CD4-positive, alpha-beta T cell treated with Interferon alpha-2 for 1 hour (primary cell): ENCODE results near the gene ATAD2B.
"Not testable (repeated sequence)": the region's sequence is repeated elsewhere in the genome, so short reads cannot be mapped to it uniquely, and the experiment has no call there.

ENCODE experiments used
- DNase-seq, 2 donors: peaks; one replicate each; pipeline ENCODE4 v3.0.0-alpha.2; 2020 to 2022

ATAD2B gene

GRCh38 chr2:23926750-23927571 is at the start of gene ATAD2B:
TSS of gene ATAD2B (minus strand) at chr2:23927123. CDS start at chr2:23926770, 353 bp downstream.
- DNase-seq = peak; percentile 95 to 97

DNA sequence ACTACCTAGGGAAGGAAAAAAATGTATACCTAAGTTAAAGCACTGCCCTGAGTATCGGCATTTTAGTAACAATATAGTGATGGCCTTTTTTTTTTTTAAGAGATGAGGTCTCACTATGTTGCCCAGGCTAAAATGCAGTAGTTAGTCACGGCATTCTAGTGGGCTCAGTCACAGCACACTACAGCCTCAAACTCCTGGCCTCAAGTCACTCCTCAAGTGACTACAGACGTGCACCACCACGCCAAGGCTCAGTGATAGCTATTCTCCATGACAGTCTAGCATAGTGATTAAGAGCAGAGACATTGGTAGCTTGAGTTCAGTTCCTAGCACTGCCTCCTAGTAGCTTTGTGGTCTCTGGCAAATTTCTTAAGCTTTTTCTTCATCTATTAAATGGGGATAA is 40.9 kb upstream of the ATAD2B start:
- DNase-seq = no peak

- no peak for DNase-seq
These were observed 27.5 kb upstream of the ATAD2B start for GRCh38 chr2:23954325-23955014.

DNA sequence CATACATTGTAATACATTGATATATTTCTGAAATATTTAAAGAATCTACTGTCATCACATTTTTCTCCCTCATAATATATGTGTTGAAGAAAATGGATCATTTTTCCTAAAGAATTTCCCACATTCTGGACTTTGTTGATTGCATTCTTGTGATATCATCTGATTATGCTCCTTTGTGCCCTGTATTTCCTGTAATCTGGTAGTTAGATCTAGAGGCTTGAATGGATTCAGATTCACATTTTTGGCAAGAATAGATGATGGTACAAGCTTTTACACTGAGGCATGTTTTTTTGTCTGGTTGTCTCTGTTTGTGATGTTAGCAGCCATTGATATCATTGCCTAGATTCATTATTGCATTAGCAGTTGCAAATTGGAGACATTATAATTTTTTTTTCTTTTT is 26.7 kb upstream of the ATAD2B start:
- no peak for DNase-seq

GRCh38 chr2:23952558-23952957 is 25.6 kb upstream of the ATAD2B start:
- DNase-seq = not testable (repeated sequence)

GRCh38 chr2:23947350-23947749 is 20.4 kb upstream of the ATAD2B start:
- DNase-seq = no peak

GRCh38 chr2:23944976-23945375 is 18.1 kb upstream of the ATAD2B start:
- no peak for DNase-seq

DNA sequence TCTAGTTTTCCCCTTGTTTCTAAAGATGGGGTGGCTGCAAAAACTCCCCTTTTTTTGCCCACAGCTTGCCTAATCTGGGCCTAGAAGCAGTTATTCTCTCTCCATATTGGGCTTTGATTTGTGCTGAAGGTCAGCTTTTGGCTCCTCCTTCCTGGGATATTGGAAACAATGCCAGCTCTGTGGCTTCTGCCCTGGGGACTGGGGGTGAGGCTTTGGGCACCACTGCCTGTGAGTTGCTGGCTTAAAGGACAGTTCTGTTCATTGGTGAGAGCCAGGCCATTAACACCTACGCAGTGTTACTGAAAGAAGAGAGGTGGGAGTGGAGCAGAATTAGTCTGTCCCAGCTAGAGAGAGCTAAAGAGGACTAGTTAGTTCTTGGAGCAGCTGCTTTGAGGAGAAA is 17.6 kb upstream of the ATAD2B start:
- no peak for DNase-seq

DNA sequence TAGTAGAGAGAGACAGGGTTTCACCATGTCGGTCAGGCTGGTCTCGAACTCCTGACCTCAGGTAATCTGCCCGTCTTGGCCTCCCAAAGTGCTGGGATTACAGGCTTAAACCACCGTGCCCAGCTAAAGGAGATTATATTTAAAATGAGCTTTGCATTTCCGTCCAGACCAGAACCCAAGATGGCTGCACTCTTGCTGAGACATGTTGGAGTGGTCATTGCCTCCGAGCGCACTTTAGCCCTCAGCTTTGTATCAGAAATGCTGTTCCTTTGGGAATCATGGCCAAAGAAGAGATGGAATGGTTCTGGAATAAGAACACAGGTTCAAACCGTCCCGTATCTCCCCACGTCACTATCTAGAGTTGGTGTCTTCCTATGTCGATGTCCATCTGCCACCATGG is 16.7 kb upstream of the ATAD2B start:
- no peak for DNase-seq

- DNase-seq = no peak
These were observed 14.7 kb upstream of the ATAD2B start for GRCh38 chr2:23941644-23942043.

- peak; percentile 32 to 48 for DNase-seq
These were observed 14.0 kb upstream of the ATAD2B start for GRCh38 chr2:23940718-23941620.

GRCh38 chr2:23939987-23940717 is 13.2 kb upstream of the ATAD2B start, which contains the start of gene UBXN2A:
TSS of gene UBXN2A (plus strand) at chr2:23940463. CDS start at chr2:23958315, 17,852 bp downstream.
- peak; percentile 75 to 83 for DNase-seq

DNA sequence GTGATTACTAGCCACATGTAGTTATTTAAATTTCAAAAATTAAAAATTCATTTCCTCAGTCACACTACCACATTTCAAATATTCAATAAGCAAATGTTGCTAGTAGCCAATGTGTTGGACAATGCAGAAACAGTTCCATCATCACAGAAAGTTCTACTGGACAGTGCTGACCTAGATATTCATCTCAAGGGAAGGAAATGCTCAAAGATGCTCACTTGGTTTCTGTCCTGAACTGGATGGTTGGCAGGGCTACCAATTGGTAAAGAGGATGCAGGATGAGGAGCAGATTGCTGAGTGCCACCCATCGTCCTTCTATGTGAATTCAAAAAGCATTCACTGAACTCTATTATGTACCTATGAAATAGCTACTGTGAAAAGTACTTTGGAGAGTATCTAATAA is 7.3 kb upstream of the ATAD2B start:
- no peak for DNase-seq

DNA sequence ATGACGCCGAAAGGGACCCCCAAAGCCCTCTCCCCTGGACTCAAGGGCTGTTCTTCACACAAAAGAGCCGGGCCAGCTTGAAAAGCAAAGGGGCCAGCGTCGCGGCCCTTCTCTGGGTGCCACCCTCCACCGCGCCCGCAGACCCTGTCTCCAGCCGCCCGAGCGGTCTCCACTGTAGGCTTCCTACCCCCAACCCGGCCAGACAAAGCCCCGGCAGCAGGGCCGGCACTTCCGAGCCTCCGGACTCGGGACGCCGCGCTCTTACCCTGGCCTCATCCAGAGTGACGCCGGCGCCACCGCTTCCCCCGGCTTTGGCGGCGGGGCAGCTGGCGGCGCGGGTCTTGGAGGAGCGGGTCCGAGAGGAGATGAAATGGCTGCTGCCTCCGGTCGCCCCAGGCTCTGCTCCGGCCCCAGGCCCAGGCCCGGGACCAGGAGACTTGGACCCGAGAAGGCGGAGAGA is 603 bp downstream of the ATAD2B start:
- peak in 1 of 2 donors; percentile 30 for DNase-seq

DNA sequence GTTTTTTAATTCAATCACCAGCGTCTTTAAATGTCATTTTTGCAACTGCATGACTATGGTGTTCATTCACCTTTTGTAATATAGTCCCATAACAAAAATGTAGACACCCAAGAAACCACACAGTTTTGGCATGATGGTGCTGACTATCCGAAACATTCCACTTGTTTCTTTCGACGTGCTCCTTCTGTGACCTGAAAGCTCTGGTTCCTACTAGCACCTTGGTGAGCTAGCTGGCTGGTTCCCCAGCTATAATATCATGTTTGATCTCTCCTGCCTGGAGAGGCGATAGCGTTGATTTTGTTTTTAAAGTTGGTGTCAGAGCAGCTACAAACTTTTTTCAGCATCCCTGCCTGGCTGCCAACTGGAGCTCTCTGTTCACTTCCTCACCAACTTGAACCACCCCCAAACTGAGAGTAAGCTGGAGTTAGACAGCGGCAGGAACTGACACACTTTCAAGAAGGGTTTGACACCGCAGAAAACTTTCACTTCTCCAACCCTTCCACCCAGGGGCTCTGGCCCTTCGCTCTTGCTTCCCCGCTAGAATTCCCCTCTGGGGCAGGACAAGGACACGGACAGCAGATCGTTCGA is 1.1 kb downstream of the ATAD2B start:
- DNase-seq = peak; percentile 77 to 79

- no peak for DNase-seq
These were observed 2.1 kb downstream of the ATAD2B start for GRCh38 chr2:23924589-23925359.

GRCh38 chr2:23918837-23919489 is 8.0 kb downstream of the ATAD2B start:
- no peak for DNase-seq

DNA sequence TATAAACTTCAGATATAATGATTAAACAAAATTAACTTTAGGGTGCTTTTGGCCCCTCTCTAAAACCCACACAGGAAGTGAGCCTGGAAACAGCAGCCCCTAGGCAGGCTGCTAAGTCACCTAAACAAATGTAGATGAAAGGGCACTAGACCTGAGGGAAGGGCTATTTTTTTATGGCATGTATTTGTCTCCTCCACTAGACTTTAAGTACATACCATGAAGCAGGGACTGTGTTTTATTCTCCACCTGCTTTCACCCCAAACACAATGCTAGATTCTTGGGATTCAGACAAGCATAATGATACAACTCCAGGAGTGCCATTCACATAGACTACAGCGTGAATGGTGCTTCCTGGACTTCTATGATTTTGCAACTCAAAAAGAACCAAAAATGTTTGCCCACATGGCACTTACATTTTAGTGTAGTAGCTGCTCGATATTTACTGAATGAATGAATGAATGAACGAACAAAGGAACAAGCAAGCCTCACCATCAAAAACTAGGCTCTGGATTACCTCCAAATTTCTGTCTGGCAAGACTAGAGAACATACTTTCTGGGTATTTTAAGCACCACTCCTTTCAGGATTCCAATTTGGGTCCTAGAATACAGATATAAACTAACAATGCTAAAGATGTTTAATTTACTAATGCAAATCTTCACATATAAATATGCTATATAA is 10.1 kb downstream of the ATAD2B start:
- peak in 1 of 2 donors; percentile 15 for DNase-seq

GRCh38 chr2:23915327-23915726 is 11.6 kb downstream of the ATAD2B start:
- no peak for DNase-seq

GRCh38 chr2:23912054-23912453 is 14.9 kb downstream of the ATAD2B start:
- DNase-seq = no peak
